Cardiac muscle cell (in vitro differentiated cells and primary cell): Measurements from ENCODE around the gene MGAT3. TPM values are rescaled to one million over a fixed set of nuclear protein-coding genes. Genes with fewer than 3 reads are reported as not detected.

ENCODE experiments used
- DNase-seq, 2 donors: peaks; one replicate each; pipeline versions ENCODE4 v3.0.0 to v3.0.0-alpha.2; 2010 to 2017; ENCODE audit warnings: low read depth in 1 of 2, low spot score in 1 of 2
- H3K27ac ChIP-seq: fragments of 200-600 bp; sonication (generic); 2 replicates; pipeline ENCODE4 v1.5.1; 2016
- H3K27me3 ChIP-seq: fragments of 200-600 bp; sonication (generic); 2 replicates; pipeline ENCODE4 v1.6.0; 2016; ENCODE audit warnings: control low read depth
- H3K36me3 ChIP-seq: fragments of 200-600 bp; sonication (generic); 2 replicates; pipeline ENCODE4 v1.5.1; 2016; ENCODE audit warnings: control low read depth
- H3K4me1 ChIP-seq: fragments of 200-600 bp; sonication (generic); 2 replicates; pipeline ENCODE4 v1.8.1; 2017; ENCODE audit warnings: low read depth, mild to moderate bottlenecking, mixed run types
- H3K4me3 ChIP-seq: fragments of 200-600 bp; sonication (generic); 2 replicates; pipeline ENCODE4 v1.5.1; 2016; ENCODE audit warnings: mild to moderate bottlenecking
- H3K9me3 ChIP-seq: fragments of 200-600 bp; sonication (generic); 2 replicates; pipeline ENCODE4 v1.5.1; 2017; ENCODE audit warnings: low read depth, mild to moderate bottlenecking, control low read depth
- polyA plus RNA-seq: library from polyadenylated mRNA; unstranded; fragments of >200 nt; fragmentation: Nextera tagmentation; extraction: Ambion mirVana; gene quantifications from 2 replicates; pipeline ENCODE4 v1.2.1, GENCODE V29; 2016
- total RNA-seq: library from RNA; depleted of rRNA; stranded (reverse); fragments of >200 nt; gene quantifications from 2 replicates; pipeline ENCODE4 v1.2.3, GENCODE V29; 2016
- TF ChIP-seq, protein P1 (sequence below): IDR thresholded peaks from 2 replicates; pipeline ENCODE4 v1.5.1; 2012; ENCODE audit warnings: low read depth, mild to moderate bottlenecking, low read length

Gene MGAT3
- total and polyA plus RNA-seq, 2 experiments from 2014 or later = 9.9 to 38.0 TPM

GRCh38 chr22:39498368-39498767 is 41.6 kb downstream of the MGAT3 start:
- Histone ChIP-seq H3K4me3 (no peak overlapping the region), H3K4me1 (peaks cover 24% of the 10 kb centered on the region), H3K27me3 (no peaks in the 10 kb centered on the region), H3K9me3 (no peaks in the 10 kb centered on the region), H3K36me3 (no peaks in the 10 kb centered on the region), H3K27ac (peak overlapping the region; percentile 4)
- peak in 1 of 2 donors; percentile 19 for DNase-seq
- TF ChIP-seq, protein P1, sequence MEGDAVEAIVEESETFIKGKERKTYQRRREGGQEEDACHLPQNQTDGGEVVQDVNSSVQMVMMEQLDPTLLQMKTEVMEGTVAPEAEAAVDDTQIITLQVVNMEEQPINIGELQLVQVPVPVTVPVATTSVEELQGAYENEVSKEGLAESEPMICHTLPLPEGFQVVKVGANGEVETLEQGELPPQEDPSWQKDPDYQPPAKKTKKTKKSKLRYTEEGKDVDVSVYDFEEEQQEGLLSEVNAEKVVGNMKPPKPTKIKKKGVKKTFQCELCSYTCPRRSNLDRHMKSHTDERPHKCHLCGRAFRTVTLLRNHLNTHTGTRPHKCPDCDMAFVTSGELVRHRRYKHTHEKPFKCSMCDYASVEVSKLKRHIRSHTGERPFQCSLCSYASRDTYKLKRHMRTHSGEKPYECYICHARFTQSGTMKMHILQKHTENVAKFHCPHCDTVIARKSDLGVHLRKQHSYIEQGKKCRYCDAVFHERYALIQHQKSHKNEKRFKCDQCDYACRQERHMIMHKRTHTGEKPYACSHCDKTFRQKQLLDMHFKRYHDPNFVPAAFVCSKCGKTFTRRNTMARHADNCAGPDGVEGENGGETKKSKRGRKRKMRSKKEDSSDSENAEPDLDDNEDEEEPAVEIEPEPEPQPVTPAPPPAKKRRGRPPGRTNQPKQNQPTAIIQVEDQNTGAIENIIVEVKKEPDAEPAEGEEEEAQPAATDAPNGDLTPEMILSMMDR = no peak

DNA sequence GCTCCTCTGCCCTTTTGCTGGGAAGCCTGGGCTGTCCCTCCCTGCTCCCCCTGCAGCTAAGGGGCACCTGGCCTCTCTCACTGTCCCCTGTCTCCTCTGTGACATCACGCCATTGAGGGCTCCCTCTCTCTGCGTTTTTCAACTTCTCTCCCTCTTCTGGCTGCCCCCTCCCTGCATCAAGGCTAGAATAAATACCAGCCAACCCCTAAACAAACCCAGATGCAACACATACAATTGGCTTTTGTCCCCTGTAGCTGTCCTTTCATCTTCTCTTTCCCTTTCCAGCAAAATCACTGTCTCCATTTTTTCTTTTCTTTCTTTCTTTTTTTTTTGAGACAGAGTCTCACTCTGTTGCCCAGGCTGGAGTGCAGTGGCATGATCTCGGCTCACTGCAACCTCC is 42.0 kb downstream of the MGAT3 start:
- Histone ChIP-seq H3K27ac (peak overlapping the region; percentile 4), H3K27me3 (no peaks in the 10 kb centered on the region), H3K36me3 (no peaks in the 10 kb centered on the region), H3K9me3 (no peaks in the 10 kb centered on the region), H3K4me3 (no peak overlapping the region), H3K4me1 (peaks cover 24% of the 10 kb centered on the region)
- no peak for DNase-seq
- TF ChIP-seq, protein P1 = no peak

- Histone ChIP-seq H3K27ac (peak overlapping the region; percentile 39), H3K27me3 (no peaks in the 10 kb centered on the region), H3K36me3 (peaks cover 11% of the 10 kb centered on the region), H3K4me1 (peaks cover 24% of the 10 kb centered on the region), H3K4me3 (no peak overlapping the region), H3K9me3 (no peaks in the 10 kb centered on the region)
- TF ChIP-seq, protein P1 = no peak
- no peak for DNase-seq
Observed at GRCh38 chr22:39500101-39500500, 43.3 kb downstream of the MGAT3 start.

DNA sequence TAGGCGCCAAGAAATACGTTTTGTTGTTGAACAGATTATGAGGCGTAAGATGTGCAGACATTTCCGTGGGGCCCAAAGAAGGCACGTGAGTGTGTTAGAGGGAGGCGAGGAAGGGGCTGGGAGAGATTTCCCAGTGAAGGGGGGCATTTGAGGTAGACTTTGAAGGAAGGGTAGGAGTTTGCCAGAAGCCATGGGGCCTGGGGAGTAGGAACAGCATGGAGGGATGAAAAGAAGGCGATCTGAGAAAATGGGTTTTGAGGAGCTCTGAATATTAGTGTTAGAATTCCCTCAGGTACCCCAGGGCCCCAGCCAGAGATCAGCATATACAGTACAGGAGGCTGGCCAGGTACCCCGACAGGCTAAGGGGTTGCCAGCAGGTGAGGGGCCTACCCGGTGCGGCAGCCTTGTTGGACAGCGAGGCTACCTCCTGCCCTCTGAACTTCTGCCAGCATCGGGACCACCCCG is 44.9 kb downstream of the MGAT3 start:
- Histone ChIP-seq H3K4me3 (peak overlapping the region; percentile 64), H3K27ac (peak overlapping the region; percentile 39), H3K36me3 (peaks cover 27% of the 10 kb centered on the region), H3K27me3 (no peaks in the 10 kb centered on the region), H3K4me1 (peaks cover 24% of the 10 kb centered on the region), H3K9me3 (no peaks in the 10 kb centered on the region)
- no peak for DNase-seq
- TF ChIP-seq, protein P1 = no peak

DNA sequence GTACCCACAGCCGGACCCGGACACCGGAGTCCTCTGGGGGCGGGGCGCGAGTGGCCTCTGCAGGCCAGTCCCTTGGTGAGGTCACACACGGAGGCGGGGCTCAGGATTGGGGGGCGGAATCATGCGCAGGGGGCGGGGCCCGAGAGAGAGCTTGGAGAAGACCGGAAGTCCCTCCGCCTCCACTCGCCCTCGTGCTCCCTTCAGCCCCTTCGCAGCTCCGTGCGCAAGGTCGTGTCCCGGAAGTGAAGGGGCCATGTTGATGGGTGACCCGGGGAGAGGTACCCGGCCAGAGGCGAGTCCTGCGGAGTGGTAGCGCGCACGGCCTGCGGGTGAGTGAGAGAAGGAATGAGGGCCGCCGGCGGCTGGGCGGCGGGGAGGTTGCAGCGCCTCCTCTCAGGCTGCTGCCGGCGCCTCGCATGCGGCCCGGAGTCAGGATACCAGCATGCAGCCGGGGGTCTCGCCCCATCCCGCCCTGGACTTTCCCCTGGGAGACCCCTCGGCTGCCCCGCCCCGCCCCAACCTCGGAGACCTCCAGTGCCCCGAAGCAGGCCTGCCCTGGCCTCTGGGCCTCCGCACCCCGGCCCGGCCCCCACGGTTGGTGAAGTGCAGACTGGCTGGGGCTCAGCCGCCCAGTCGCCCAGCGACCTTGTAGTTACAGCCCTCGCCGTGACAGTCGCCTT is 45.4 kb downstream of the MGAT3 start, which contains the start of gene MIEF1:
TSS of gene MIEF1 (plus strand) at position 182 of the 680 bp plus-strand sequence. CDS start 9,005 bp downstream, outside the sequence.
- TF ChIP-seq, protein P1 = peak; percentile 17
- Histone ChIP-seq H3K9me3 (no peaks in the 10 kb centered on the region), H3K36me3 (peaks cover 30% of the 10 kb centered on the region), H3K27ac (peak within 1 kb of the TSS; percentile 77), H3K4me1 (peaks cover 24% of the 10 kb centered on the region), H3K4me3 (peak within 1 kb of the TSS; percentile 64), H3K27me3 (no peaks in the 10 kb centered on the region)
- DNase-seq = peak; percentile 98
